Upper lobe of left lung (tissue), 6 donors: ENCODE data around the gene SCAF4. TPM values are rescaled to one million over a fixed set of nuclear protein-coding genes. Genes with fewer than 3 reads are reported as not detected.
A peak's percentile ranks its signal among the peaks of the same experiment; 100 is the strongest.
"Not testable (repeated sequence)": the region's sequence is repeated elsewhere in the genome, so short reads cannot be mapped to it uniquely, and the experiment has no call there.

ENCODE experiments used
- ATAC-seq, 2 donors: fragments of 200-7000 bp; cut with Tn5 transposase; one replicate each; pipeline ENCODE4 v1.9.1; 2022; ENCODE audit warnings: mild to moderate bottlenecking in 2 of 2, moderate library complexity in 2 of 2; ENCODE audit not compliant: low FRiP score in 2 of 2
- DNase-seq, 2 donors: peaks; one replicate each; pipeline ENCODE4 v3.0.0-alpha.2; 2019 to 2020
- H3K27ac ChIP-seq, 4 donors: fragments of 200-600 bp; sonication (generic); one replicate each; pipeline ENCODE4 v1.5.1; 2016 to 2019
- H3K27me3 ChIP-seq, 4 donors: fragments of 200-600 bp; sonication (generic); one replicate each; pipeline ENCODE4 v1.5.1; 2017 to 2019
- H3K36me3 ChIP-seq, 4 donors: fragments of 200-600 bp; sonication (generic); one replicate each; pipeline ENCODE4 v1.5.1; 2016 to 2019
- H3K4me1 ChIP-seq, 4 donors: fragments of 200-600 bp; sonication (generic); one replicate each; pipeline ENCODE4 v1.5.1; 2018 to 2019
- H3K4me3 ChIP-seq, 4 donors: fragments of 200-600 bp; sonication (generic); one replicate each; pipeline ENCODE4 v1.5.1; 2017 to 2019; ENCODE audit warnings: mild to moderate bottlenecking in 2 of 4, moderate library complexity in 1 of 4
- H3K9me3 ChIP-seq, 4 donors: fragments of 200-600 bp; sonication (generic); one replicate each; pipeline ENCODE4 v1.5.1; 2018 to 2019
- CTCF ChIP-seq, 6 experiments: fragments of 450-650 bp in 4 of 6; fragments of 200-600 bp in 2 of 6; sonication (generic) in 2 of 6; IDR thresholded peaks; one replicate each; pipeline ENCODE4 v1.5.1; 2016 to 2019; ENCODE audit warnings: antibody characterized with exemption in 6 of 6
- EP300 ChIP-seq, 4 donors: sonication (generic); formaldehyde crosslinking; IDR thresholded peaks; one replicate each; pipeline ENCODE4 v1.5.1; 2017; ENCODE audit warnings: antibody characterized with exemption in 4 of 4, control low read depth in 2 of 4
- POLR2A ChIP-seq, 4 donors: fragments of 450-650 bp; IDR thresholded peaks; one replicate each; pipeline ENCODE4 v1.5.1; 2016 to 2017; ENCODE audit warnings: antibody characterized with exemption in 4 of 4, mild to moderate bottlenecking in 2 of 4
- POLR2AphosphoS5 ChIP-seq, 2 donors: sonication (generic); formaldehyde crosslinking; IDR thresholded peaks; one replicate each; pipeline ENCODE4 v1.5.1; 2017; ENCODE audit warnings: antibody characterized with exemption in 2 of 2
- WGBS, 2 donors: methylation state at CpG; one replicate each; pipeline ENCODE4 v1.1.5; 2017 to 2018; 5-methylcytosine and 5-hydroxymethylcytosine counted together
- total RNA-seq, 6 donors: library from RNA; depleted of rRNA in 4 of 6; stranded (reverse); fragments of >200 nt in 4 of 6; gene quantifications; one replicate each; pipeline versions ENCODE4 v1.1.0 to v1.2.1, GENCODE V29; 2016 to 2021
- donor health status: DM: no; HTN: no; CAD: no; lungs with moderate emphysema.
- donor health status: DM: no; HTN: yes; CAD: no; lungs with severe emphysema.

SCAF4 gene
- total RNA-seq, 6 donors from 2014 or later: 21.3 to 36.7 (median 29.4) TPM

GRCh38 chr21:31658053-31658452, 73.9 kb downstream of the SCAF4 start:
- no peak for ATAC-seq
- no peaks in the 10 kb centered on the region for H3K9me3 ChIP-seq
- TF ChIP-seq CTCF (IDR thresholded peaks at IDR 0.05) (no peak), EP300 (IDR thresholded peaks at IDR 0.05) (no peak), POLR2A (IDR thresholded peaks at IDR 0.05) (no peak), POLR2AphosphoS5 (IDR thresholded peaks at IDR 0.05) (no peak)
- H3K4me3 ChIP-seq: no peak overlapping the region
- H3K27me3 ChIP-seq: no peaks in the 10 kb centered on the region
- no peak overlapping the region for H3K27ac ChIP-seq
- DNase-seq: no peak
- H3K36me3 ChIP-seq: no peaks in the 10 kb centered on the region
- H3K4me1 ChIP-seq: peaks cover 13 to 28% (median 15%) of the 10 kb centered on the region in 4 donors
- 81 to 85% methylated on average over 9 of the region's 9 CpGs for WGBS, 2 donors

GRCh38 chr21:31656199-31657095, 75.5 kb downstream of the SCAF4 start:
- ATAC-seq (no peak), DNase-seq (no peak)
- TF ChIP-seq EP300 (IDR thresholded peaks at IDR 0.05) (no peak), POLR2A (IDR thresholded peaks at IDR 0.05) (no peak), CTCF (IDR thresholded peaks at IDR 0.05) (no peak), POLR2AphosphoS5 (IDR thresholded peaks at IDR 0.05) (no peak)
- no peaks in the 10 kb centered on the region for H3K9me3 ChIP-seq
- no peaks in the 10 kb centered on the region for H3K27me3 ChIP-seq
- no peaks in the 10 kb centered on the region for H3K36me3 ChIP-seq
- H3K4me1 ChIP-seq: peaks cover 6 to 14% (median 11%) of the 10 kb centered on the region in 4 donors
- H3K4me3 ChIP-seq: no peak overlapping the region
- WGBS, 2 donors: 92 to 95% methylated on average over 13 of the region's 13 CpGs
- no peak overlapping the region for H3K27ac ChIP-seq

- not testable (repeated sequence) for ATAC-seq, H3K27me3 ChIP-seq, H3K9me3 ChIP-seq, DNase-seq, H3K4me1 ChIP-seq, H3K36me3 ChIP-seq, H3K27ac ChIP-seq, H3K4me3 ChIP-seq
- WGBS, 2 donors: 77 to 84% methylated on average over 20 to 21 of the region's 21 CpGs
Measured at GRCh38 chr21:31654821-31655580, 76.9 kb downstream of the SCAF4 start.

GRCh38 chr21:31654340-31654739, 77.6 kb downstream of the SCAF4 start:
- 93 to 100% methylated on average over 1 to 20 of the region's 20 CpGs for WGBS, 2 donors

GRCh38 chr21:31651491-31651890, 80.4 kb downstream of the SCAF4 start:
- 88 to 91% methylated on average over 4 of the region's 4 CpGs for WGBS, 2 donors

More at GRCh38 chr21:31654340-31654739, 77.6 kb downstream of the SCAF4 start:
- TF ChIP-seq CTCF (IDR thresholded peaks at IDR 0.05) (no peak), EP300 (IDR thresholded peaks at IDR 0.05) (no peak), POLR2AphosphoS5 (IDR thresholded peaks at IDR 0.05) (no peak), POLR2A (IDR thresholded peaks at IDR 0.05) (no peak)
- no peak for ATAC-seq
- H3K4me1 ChIP-seq: peaks cover 0 to 2% (median 0%) of the 10 kb centered on the region in 4 donors
- no peaks in the 10 kb centered on the region for H3K9me3 ChIP-seq
- H3K27me3 ChIP-seq: no peaks in the 10 kb centered on the region
- DNase-seq: peak in 1 of 2 donors; percentile 75
- H3K27ac ChIP-seq: no peak overlapping the region
- H3K36me3 ChIP-seq: no peaks in the 10 kb centered on the region
- H3K4me3 ChIP-seq: no peak overlapping the region

More at GRCh38 chr21:31651491-31651890, 80.4 kb downstream of the SCAF4 start:
- H3K9me3 ChIP-seq, DNase-seq, H3K4me1 ChIP-seq, H3K4me3 ChIP-seq, H3K27me3 ChIP-seq, H3K36me3 ChIP-seq, ATAC-seq, H3K27ac ChIP-seq: not testable (repeated sequence)
